GM21423 (cell line): ENCODE data around the gene WBP1.
"Not testable (repeated sequence)": the region's sequence is repeated elsewhere in the genome, so short reads cannot be mapped to it uniquely, and the experiment has no call there.

Experiments used
- ATAC-seq: cut with Tn5 transposase; IDR thresholded peaks from one replicate; pipeline ENCODE4 v1.9.1; 2021; ENCODE audit warnings: mild to moderate bottlenecking, moderate library complexity; ENCODE audit not compliant: unreplicated experiment

WBP1 gene

GRCh38 chr2:74458132-74458937 lies at the start of gene WBP1:
Gene WBP1 (plus strand): TSS chr2:74458438. CDS start chr2:74458603, 165 bp downstream.
- peak; percentile 82 for ATAC-seq

GRCh38 chr2:74413001-74413698 lies 45.1 kb upstream of the WBP1 start:
- no peak for ATAC-seq

- ATAC-seq = no peak
Measured at GRCh38 chr2:74414441-74414840, 43.8 kb upstream of the WBP1 start.

- ATAC-seq = no peak
Measured at GRCh38 chr2:74414881-74415761, 43.1 kb upstream of the WBP1 start.

GRCh38 chr2:74415762-74416395 lies 42.4 kb upstream of the WBP1 start:
- ATAC-seq = no peak

GRCh38 chr2:74416778-74417177 lies 41.5 kb upstream of the WBP1 start:
- no peak for ATAC-seq

- ATAC-seq = no peak
Measured at GRCh38 chr2:74417197-74417596, 41.0 kb upstream of the WBP1 start.

- no peak for ATAC-seq
Measured at GRCh38 chr2:74417763-74418162, 40.5 kb upstream of the WBP1 start.

- no peak for ATAC-seq
Measured at GRCh38 chr2:74418312-74418711, 39.9 kb upstream of the WBP1 start.

GRCh38 chr2:74419345-74419744 lies 38.9 kb upstream of the WBP1 start:
- ATAC-seq = no peak

- ATAC-seq = no peak
Measured at GRCh38 chr2:74420006-74420405, 38.2 kb upstream of the WBP1 start.

GRCh38 chr2:74420443-74421103 lies 37.7 kb upstream of the WBP1 start:
- ATAC-seq = not testable (repeated sequence)

- ATAC-seq = peak; percentile 90
Measured at GRCh38 chr2:74421221-74421870, 36.9 kb upstream of the WBP1 start, which contains the start of the genes C2orf81 and WDR54. Gene C2orf81 (minus strand): TSS chr2:74421619. CDS start chr2:74421560, 59 bp downstream. Gene WDR54 (plus strand): TSS chr2:74421730. CDS start chr2:74422154, 424 bp downstream.

GRCh38 chr2:74423231-74424095 lies 34.8 kb upstream of the WBP1 start:
- ATAC-seq = no peak

- no peak for ATAC-seq
Measured at GRCh38 chr2:74424139-74424992, 33.9 kb upstream of the WBP1 start.

GRCh38 chr2:74424995-74425406 lies 33.2 kb upstream of the WBP1 start:
- no peak for ATAC-seq

- no peak for ATAC-seq
Measured at GRCh38 chr2:74425523-74425922, 32.7 kb upstream of the WBP1 start.
